ENCODE results near the gene PGM3.
A peak's percentile ranks its signal among the peaks of the same experiment; 100 is the strongest.

Gene PGM3

GRCh38 chr6:83152913-83153312 lies 40.2 kb downstream of the PGM3 start:
- TF ChIP-seq PRDM6 (tag by site-specific recombination; IDR thresholded peaks at IDR 0.05) (no peak), BCL6B (tag by site-specific recombination; IDR thresholded peaks at IDR 0.05) (peak; percentile 61; the same call in 1 of the 2 replicates)
- ChIA-PET CTCF (no interaction called here), POLR2A (interaction anchor here (0.6 kb wide), 1 partner anchor 31 kb away, joined by 3 read pairs; no protein-coding TSS in a partner anchor)
- H3K36me3 ChIP-seq (ENCODE audit: control insufficient read depth in 2 of 2, insufficient read depth in 1 of 2, low read length in 2 of 2) = peaks cover 26 to 72% of the 10 kb centered on the region in 2 experiments
- no peak overlapping the region for H3K27ac ChIP-seq (ENCODE audit: extremely low read depth, low read depth, low read length)
- H3K4me3 ChIP-seq (ENCODE audit: low read depth, low read length) = no peak overlapping the region
- H3K9me3 ChIP-seq (ENCODE audit: control insufficient read depth, insufficient read depth, low read depth, low read length) = no peaks in the 10 kb centered on the region
- H3K4me1 ChIP-seq (ENCODE audit: control insufficient read depth, insufficient read depth, low read length) = no peaks in the 10 kb centered on the region

GRCh38 chr6:83151114-83151513 lies 42.0 kb downstream of the PGM3 start:
- no peaks in the 10 kb centered on the region for H3K9me3 ChIP-seq (ENCODE audit: control insufficient read depth, insufficient read depth, low read depth, low read length)
- TF ChIP-seq ZNF398 (tag by site-specific recombination; IDR thresholded peaks at IDR 0.05) (no peak), ZSCAN5A (tag by site-specific recombination; IDR thresholded peaks at IDR 0.05) (no peak), ZNF174 (tag by site-specific recombination; IDR thresholded peaks at IDR 0.05) (no peak), ZNF23 (tag by site-specific recombination; IDR thresholded peaks at IDR 0.05; ENCODE audit: borderline replicate concordance) (no peak)
- peaks cover 28 to 71% of the 10 kb centered on the region in 2 experiments for H3K36me3 ChIP-seq (ENCODE audit: control insufficient read depth in 2 of 2, insufficient read depth in 1 of 2, low read length in 2 of 2)
- no peaks in the 10 kb centered on the region for H3K4me1 ChIP-seq (ENCODE audit: control insufficient read depth, insufficient read depth, low read length)
- no peak overlapping the region for H3K27ac ChIP-seq (ENCODE audit: extremely low read depth, low read depth, low read length)
- POLR2A ChIA-PET = no interaction called here
- CTCF ChIA-PET = no interaction called here
- H3K4me3 ChIP-seq (ENCODE audit: low read depth, low read length) = no peak overlapping the region

- ChIA-PET CTCF (interaction anchor here (1.9 to 2.4 kb wide), 2 partner anchors 71 to 76 kb away, joined by 4 to 6 read pairs; partner anchors contain the start of gene DOP1A), POLR2A (no interaction called here)
- peaks cover 22 to 87% of the 10 kb centered on the region in 2 experiments for H3K36me3 ChIP-seq (ENCODE audit: control insufficient read depth in 2 of 2, insufficient read depth in 1 of 2, low read length in 2 of 2)
- TF ChIP-seq ZNF76 (tag by site-specific recombination; IDR thresholded peaks at IDR 0.05; ENCODE audit: borderline replicate concordance, low read depth) (no peak), BCL6B (tag by site-specific recombination; IDR thresholded peaks at IDR 0.05) (no peak), ZNF776 (tag by site-specific recombination; IDR thresholded peaks at IDR 0.05; ENCODE audit: borderline replicate concordance) (no peak), ZNF558 (tag by site-specific recombination; IDR thresholded peaks at IDR 0.05) (no peak), PRDM4 (tag by site-specific recombination; IDR thresholded peaks at IDR 0.05) (no peak), ZNF280C (tag by site-specific recombination; IDR thresholded peaks at IDR 0.05) (no peak), ZSCAN30 (tag by site-specific recombination; IDR thresholded peaks at IDR 0.05) (no peak), KLF17 (tag by site-specific recombination; IDR thresholded peaks at IDR 0.05) (no peak), GLI4 (tag by site-specific recombination; IDR thresholded peaks at IDR 0.05) (no peak)
- H3K9me3 ChIP-seq (ENCODE audit: control insufficient read depth, insufficient read depth, low read depth, low read length) = no peaks in the 10 kb centered on the region
- H3K4me1 ChIP-seq (ENCODE audit: control insufficient read depth, insufficient read depth, low read length) = no peaks in the 10 kb centered on the region
- no peak overlapping the region for H3K4me3 ChIP-seq (ENCODE audit: low read depth, low read length)
- H3K27ac ChIP-seq (ENCODE audit: extremely low read depth, low read depth, low read length) = no peak overlapping the region
Measured at GRCh38 chr6:83138758-83139157, 54.3 kb downstream of the PGM3 start.

Data from HEK293 (cell line).